Right hindlimb (tissue), 1 donor: Measurements from ENCODE around the gene ASPHD1.

ENCODE experiments used
- DNase-seq: peaks from one replicate; pipeline ENCODE4 v3.0.0-alpha.2; 2018

The ASPHD1 gene

DNA sequence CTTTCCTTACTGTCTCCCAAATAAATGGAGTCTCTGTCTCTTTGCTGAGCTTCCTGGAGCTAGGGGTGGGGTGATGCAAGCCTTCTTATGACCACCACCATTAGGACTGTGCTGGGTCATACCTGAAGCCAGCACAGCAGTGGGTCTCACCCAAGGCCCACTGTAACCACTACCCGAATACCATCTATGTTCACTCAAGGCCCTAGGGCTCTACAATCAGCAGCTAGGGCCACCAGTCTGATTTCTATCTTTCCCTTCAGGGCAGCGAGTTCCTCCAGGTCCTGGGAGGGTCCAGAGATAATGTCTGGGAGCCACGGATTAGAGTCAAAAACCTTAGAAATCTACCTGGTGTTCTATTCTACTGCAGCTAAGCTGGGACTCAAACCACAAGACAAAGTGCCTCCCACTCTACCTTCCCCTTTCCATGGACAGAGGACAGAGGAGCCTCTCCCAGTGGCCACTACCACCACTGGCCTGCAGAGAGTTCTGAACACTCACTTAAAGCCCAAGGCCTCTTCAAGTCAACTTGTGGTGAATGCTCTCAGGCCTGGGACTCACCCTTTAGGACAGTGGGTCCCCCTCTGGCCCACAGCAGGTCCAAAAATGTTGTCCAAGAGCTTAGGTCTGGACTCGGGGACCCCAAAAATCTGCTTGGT is 50.6 kb downstream of the ASPHD1 start:
- no peak for DNase-seq

DNA sequence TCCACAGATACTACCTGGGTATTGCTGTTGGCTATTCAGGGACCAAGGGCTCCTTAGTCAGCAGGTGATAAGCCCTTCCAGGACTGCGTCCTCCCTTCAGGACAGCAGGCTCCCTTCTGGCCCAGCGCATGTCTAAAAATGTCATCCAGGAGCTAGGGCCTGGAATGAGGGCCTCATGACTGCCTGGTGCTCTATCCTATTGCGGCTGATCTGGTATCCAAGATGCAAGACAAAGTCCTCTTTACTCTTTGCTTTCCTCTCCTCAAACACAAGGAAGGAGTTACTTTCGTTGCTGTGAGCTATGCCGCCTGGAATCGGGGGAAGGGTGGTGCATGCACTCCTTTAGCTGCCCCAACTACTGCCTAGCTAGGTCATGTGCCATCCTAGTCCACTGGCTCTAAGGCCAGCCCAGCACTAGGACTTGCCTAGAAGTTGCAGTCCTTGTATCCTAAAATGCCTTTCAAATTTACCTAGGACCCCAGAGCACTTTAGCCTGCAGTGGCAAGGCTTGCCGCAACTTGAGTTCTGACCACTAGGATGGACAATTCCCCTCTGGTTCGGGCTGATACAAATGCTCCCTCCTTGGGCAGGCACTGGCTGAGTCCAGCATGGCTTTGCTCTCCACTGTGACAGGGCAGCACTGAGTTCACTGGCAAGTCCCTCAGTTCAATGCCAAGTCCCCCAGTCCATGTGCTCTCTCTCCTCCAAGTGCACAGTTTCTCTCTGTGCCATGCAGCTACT is 51.5 kb downstream of the ASPHD1 start:
- no peak for DNase-seq
